Activated effector memory CD4-positive, alpha-beta T cell treated with anti-CD3 and anti-CD28 coated beads, Interleukin-2, amount 50 U/mL, for 16 hours (primary cell): ENCODE results near the gene RAX2.
"Not testable (repeated sequence)": the region's sequence is repeated elsewhere in the genome, so short reads cannot be mapped to it uniquely, and the experiment has no call there.

Experiments used
- DNase-seq: peaks from one replicate; pipeline ENCODE4 v3.0.0-alpha.2; 2020

Gene RAX2

GRCh38 chr19:3771906-3772455, at the start of gene RAX2:
Gene RAX2, minus strand, starts transcription at chr19:3772228. Its CDS starts 486 bp downstream, at chr19:3771742.
- DNase-seq: no peak

GRCh38 chr19:3821156-3821555, 49.1 kb upstream of the RAX2 start:
- DNase-seq: no peak

GRCh38 chr19:3819989-3820388, 48.0 kb upstream of the RAX2 start:
- DNase-seq: no peak

- no peak for DNase-seq
Observed at GRCh38 chr19:3818918-3819317, 46.9 kb upstream of the RAX2 start.

- no peak for DNase-seq
Observed at GRCh38 chr19:3818466-3818865, 46.4 kb upstream of the RAX2 start.

- DNase-seq: no peak
Observed at GRCh38 chr19:3817761-3818160, 45.7 kb upstream of the RAX2 start.

GRCh38 chr19:3816566-3817218, 44.7 kb upstream of the RAX2 start:
- DNase-seq: no peak

GRCh38 chr19:3816148-3816547, 44.1 kb upstream of the RAX2 start:
- DNase-seq: not testable (repeated sequence)

GRCh38 chr19:3814648-3815047, 42.6 kb upstream of the RAX2 start:
- no peak for DNase-seq

- DNase-seq: no peak
Observed at GRCh38 chr19:3813473-3814392, 41.7 kb upstream of the RAX2 start.

- DNase-seq: no peak
Observed at GRCh38 chr19:3810708-3811355, 38.8 kb upstream of the RAX2 start.

GRCh38 chr19:3809881-3810707, 38.1 kb upstream of the RAX2 start:
- DNase-seq: no peak

- no peak for DNase-seq
Observed at GRCh38 chr19:3808420-3809143, 36.6 kb upstream of the RAX2 start.

- DNase-seq: no peak
Observed at GRCh38 chr19:3807574-3808354, 35.7 kb upstream of the RAX2 start.

GRCh38 chr19:3807131-3807480, 35.1 kb upstream of the RAX2 start:
- no peak for DNase-seq

GRCh38 chr19:3805859-3806258, 33.8 kb upstream of the RAX2 start:
- DNase-seq: no peak

GRCh38 chr19:3804429-3804828, 32.4 kb upstream of the RAX2 start:
- no peak for DNase-seq

- no peak for DNase-seq
Observed at GRCh38 chr19:3803986-3804385, 32.0 kb upstream of the RAX2 start.

GRCh38 chr19:3803114-3803888, 31.3 kb upstream of the RAX2 start:
- no peak for DNase-seq

GRCh38 chr19:3801412-3802096, 29.5 kb upstream of the RAX2 start:
- peak; percentile 85 for DNase-seq
